ENCODE measurements around the gene CENPT.
A peak's percentile ranks its signal among the peaks of the same experiment; 100 is the strongest.
"Not testable (repeated sequence)": the region's sequence is repeated elsewhere in the genome, so short reads cannot be mapped to it uniquely, and the experiment has no call there.

Gene CENPT

DNA sequence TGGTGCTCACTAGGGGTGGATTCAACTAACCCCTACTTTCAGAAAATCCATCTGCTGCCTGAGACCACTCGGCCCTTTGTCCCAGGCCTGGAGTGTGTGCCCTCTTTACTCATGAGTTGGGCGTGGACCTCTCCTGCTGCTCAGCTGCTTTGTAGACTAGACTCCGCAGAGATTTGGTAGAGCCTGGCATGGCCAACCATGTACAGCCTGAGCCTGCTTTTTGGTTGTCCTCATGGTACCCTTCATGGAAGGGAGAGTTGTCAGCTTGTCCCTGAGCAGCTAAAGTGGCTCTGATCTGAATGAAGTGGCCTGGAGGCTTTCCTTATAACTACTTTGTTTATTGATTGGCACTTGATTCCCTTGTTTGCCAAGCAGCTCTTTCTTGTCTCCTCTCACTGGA is 26.9 kb upstream of the CENPT start:
- no peak for DNase-seq

DNA sequence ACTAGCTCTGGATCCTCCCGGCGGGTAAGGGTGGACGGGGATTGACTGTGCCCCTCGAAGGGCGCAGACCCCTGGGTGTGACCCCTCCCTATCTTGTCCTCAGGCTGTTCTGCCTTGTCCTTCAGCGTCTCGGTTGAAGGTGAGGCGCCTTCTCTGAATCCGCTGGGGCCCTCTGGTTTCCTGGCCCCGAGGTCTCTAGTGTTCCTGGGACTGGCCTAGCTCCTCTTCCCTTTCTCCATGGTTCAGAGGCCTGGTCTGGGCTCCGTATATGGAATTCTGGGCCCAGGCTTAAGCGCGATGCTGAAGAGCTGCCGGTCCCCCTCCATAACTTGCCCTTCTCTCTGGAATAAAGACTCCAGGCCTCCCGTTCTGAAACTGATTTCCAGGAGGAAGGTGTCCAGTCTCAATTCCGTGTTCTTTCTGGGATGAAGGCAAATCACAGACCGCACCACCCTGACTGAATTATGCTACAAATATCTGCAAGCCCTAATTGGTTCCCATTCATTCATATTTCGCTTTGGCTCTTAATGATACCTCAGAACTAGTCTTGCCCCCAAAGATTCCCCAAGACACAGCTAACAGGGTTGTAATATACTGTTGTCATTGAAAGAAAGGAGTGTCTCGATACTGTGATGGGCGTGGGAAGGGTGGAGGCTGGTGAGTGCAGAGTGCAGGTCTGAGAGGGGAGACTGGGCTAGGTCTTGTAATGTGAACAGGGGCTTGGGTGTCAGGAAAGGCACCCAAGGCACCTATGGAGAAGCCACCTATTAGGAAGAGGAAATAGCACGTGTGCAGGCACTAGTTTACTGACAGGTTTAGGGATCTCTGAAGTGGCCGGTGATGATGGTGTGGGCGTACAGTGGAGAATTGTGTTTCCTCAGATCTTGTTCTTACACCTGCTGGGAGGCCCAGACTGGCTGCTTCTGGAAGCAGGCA is 26.2 kb upstream of the CENPT start:
- no peak for DNase-seq

GRCh38 chr16:67872631-67873434 is 25.3 kb upstream of the CENPT start, which contains the start of gene EDC4:
TSS of gene EDC4 (plus strand) at chr16:67873052. CDS start at chr16:67873262, 210 bp downstream.
- DNase-seq, result peak; percentile 77 to 80

- DNase-seq, result no peak
These were observed 24.7 kb upstream of the CENPT start for GRCh38 chr16:67872131-67872630.

DNA sequence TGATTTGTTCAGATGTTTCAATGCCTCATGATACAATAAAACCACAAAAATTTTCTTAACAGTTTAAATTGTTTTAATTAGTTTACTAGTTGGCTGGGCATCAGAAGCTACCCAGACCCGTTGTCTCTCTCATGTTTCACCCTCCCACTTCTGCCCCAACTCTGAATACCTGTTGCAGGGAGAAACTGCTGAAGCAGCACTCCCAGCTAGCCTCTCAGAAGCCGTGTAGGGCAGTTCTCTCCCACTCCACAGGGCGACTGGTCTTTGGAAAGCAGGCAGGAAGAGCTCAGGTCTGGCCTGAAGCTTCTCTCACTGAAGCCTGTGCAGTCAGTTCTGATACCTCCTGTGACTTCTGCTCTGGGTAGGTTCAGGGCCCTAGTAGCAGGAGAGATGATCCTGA is 23.8 kb upstream of the CENPT start:
- DNase-seq, result no peak

DNA sequence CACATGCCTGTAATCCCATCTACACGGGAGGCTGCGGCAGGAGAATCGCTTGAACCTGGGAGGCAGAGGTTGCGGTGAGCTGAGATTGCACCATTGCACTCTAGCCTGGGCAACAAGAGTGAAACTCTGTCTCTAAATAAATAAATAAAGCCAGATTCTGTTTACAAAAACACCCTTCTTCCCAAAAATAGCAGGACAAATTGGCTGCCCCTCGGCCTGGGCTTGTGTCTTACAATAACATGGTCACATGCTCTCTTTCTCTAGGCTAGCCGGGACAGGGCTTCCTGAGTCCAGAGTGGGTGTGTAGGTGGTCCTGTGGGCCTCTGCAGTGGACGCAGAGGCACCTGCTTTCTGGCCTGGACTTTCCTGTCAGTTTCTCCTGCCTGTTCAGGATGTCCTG is 22.2 kb upstream of the CENPT start:
- no peak for DNase-seq

DNA sequence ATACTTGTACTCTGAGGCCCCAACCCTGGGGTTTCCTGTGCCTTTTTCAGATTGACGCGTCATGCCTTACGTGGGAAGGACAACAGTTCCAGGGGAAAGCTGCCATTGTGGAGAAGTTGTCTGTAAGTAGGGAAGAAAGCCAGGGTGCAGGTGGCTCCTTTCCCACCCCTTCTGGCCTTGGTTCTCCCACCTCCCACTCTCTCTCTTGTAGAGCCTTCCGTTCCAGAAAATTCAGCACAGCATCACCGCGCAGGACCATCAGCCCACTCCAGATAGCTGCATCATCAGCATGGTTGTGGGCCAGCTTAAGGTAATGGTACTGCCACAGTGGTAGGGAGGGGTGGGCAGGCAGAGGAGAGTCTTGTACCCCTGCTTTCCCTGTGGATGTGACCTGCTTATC is 20.8 kb upstream of the CENPT start:
- no peak for DNase-seq

DNA sequence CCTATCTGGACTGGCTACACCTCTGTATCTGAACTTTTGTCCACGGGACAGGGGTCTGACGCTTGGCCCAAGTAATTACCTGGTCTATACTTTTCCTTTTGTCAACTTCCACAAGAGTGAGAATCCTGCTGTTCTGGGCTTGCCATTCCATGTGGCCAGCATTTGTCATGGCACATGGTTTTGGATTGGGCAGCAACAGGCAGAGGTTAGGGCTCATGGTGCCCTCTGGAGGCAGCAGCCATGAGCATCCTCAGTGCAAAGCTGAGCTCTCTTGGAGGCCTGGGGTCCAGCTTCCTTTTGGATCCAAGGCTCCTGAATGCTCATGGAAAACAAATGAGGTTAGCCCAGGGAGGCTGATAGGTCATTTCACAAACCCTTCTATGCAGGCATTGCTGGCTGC is 17.8 kb upstream of the CENPT start:
- DNase-seq, result no peak

DNA sequence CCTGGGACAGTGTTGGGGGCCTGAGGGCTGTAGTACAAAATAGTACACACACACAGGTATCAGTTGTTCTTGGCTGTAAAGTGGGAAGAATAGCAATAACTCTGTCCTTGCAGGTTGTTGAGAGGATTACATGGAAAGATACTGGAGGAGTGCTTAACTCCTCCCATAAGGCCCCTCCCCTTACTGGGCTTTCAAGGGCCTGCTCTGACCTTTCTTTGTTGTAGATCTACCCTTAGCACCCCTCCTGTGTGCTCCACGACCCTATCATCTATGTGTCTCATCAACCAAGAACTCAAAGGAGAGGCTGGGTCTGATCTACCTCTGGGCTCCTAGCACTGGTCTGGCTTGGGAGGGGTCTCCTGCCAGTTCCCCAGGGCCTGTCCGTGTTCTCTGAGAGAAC is 17.1 kb upstream of the CENPT start:
- no peak for DNase-seq

GRCh38 chr16:67864044-67864443 is 16.6 kb upstream of the CENPT start:
- DNase-seq, result not testable (repeated sequence)

DNA sequence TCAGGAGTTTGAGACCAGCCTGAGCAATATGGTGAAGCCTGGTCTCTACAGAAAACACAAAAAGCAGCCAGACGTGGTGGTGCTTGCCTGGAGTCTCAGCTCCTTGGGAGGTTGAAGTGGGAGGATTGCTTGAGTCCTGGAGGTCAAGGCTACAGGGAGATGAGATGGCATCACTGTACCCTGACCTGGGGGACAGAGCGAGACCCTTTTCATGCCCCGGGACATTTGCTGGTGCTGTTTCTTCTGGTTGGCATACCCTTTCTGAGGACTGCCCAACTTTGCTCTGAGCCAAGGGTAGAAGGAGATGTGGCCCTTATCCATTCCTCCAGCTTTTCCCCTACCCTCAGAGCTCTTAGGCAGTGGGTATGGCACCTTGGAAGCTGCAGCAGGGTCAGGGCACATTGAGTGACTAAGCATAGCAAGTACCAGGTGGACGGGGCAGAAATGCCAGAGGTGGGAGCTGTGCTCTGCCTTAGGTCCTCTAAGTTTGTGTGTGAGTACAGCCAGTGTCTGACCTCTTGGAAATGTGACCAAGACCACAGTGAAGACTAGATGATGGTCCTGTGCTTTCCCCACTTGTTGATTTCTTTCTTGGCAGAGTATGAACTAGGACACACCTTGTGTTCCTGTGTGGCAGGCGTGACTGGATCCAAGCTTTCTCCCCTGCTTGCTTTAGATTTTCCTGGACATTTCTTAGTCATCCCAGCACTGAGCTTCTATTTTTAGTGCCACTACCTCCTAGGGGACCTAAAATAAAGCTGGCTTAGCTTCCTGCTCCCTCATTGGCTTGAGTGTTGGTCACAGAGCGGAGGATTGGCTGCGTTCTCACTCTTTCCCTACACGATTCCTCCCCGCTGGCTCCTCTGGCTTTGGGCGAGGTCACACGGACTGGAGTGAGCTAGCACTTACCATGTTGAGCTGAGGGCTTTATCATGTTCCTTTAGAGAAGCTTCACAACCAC is 15.4 kb upstream of the CENPT start:
- DNase-seq, result no peak

DNA sequence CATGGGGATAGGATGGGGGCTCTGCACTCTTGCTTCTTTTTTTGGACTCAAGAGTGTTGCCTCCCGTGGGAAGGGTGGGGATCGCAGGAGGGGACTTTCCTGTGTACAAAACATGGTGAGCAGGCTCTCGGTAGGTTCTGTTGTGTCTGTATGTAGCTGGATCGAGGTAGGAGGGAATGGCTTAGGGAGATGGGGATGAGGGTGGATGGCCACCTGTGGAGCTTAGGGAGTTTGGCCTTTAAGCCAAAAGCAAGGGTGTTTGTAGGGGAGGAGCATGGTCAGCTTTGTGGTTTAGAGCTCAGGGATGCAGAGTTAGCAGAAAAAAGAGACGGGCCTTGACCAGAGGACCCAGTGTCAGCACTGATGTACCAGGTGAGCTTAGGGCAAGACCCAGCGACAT is 14.4 kb upstream of the CENPT start:
- DNase-seq, result no peak

DNA sequence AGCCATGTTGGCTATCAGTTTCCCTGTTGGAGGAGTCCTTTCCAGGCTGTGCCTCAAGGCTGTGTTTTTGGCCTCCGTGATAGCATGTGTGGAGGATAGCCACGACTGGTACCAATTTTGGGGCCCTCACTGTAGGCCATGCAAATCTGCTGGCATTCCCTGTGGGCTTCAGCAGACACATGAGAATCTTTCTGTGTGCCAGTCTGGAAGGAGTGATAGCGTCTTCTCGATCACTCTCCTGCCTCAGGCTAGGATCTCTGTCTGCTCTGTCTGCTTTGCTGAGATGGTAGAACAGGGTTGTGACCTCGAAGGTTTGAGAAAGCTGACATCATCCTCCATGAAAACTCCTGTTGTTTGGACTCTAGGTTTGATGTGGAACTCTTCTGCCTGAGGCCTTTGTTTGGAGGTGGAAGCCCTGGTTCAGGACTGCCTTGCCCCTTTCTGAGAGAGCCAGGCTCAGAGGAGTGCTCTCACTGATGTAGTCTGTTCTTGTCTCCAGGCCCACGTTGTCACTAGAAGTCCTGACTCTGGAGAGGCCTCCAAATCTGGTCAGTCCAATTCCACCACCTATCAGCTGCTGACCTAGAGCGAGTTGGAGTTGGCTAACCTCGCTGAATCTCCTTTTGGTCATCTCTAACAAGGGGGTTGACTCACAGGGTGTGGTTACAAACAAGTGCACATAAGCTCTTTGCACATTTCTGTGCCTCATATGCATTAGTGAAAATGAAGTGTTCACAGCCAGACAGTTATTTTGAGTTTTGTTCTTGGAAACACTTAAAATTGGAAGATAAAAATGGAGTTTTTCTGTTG is 13.3 kb upstream of the CENPT start:
- DNase-seq, result no peak

DNA sequence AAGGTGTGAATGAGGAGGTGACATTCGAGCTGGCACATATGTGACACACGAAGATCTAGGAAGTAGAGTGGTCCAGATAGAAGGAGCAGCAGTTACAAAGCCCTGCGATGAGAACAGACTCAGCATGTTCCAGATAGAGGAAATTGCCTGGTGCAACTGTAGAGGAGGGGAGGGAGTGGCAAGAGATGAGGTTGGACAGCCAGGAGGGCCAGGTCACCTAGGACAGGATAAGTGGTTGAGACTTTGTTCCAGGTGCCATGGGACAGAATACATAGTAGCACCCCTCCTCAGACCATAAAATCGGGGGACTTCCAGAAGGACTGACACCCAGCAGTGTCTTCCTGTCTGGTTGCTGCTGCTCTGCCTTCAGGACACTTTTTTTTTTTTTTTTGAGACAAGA is 11.0 kb upstream of the CENPT start:
- DNase-seq, result no peak

DNA sequence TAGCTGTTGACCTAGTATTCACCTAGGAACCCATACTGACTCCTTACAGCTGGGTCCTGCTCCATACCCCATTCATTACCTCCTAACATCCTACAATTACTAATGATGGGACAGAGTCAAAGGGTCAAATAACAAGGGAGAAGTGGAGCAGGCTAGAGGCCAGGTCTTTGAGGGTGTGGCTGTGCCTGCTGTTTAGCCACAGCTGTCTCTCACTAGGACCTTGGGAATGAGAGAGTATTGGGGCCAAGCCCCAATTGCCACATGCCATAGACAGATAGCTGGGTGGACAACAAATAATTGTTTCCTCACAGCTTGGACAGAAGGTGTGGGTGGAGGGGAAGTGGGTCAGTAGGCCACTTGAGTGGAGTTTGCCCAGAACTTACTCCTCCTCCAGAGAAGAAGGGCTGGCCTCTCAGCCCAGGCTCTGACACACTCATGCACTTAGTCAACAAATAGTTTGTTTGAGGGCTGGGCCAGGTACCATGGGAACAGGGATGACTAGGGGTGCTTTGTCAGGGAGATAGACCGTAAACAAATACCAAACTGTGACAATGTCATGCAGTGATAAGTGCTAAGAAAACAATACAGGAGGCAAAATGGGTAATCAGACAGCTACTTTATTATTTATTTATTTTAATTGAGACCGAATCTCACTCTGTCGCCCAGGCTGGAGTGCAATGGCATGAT is 10.2 kb upstream of the CENPT start:
- peak in 1 of 2 experiments; percentile 36 for DNase-seq

GRCh38 chr16:67856927-67857546 is 9.5 kb upstream of the CENPT start:
- DNase-seq, result no peak

DNA sequence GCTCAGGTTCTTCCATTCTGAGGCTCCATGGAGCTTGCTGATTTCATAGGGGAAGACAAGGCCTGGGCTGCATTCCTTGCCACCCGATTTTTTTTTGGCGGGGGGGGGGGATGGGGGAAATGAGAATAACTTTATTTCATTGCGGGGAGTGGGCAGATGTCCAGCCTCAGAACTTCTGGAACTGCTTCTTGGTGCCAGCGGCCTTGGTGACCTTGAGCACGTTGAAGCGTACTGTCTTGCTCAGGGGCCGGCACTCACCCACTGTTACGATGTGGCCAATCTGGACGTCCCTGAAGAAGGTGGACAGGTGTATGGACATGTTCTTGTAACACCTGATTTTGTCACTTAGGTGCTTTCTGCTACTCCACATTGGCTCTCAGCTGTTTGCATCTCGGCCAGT is 8.3 kb upstream of the CENPT start:
- no peak for DNase-seq

DNA sequence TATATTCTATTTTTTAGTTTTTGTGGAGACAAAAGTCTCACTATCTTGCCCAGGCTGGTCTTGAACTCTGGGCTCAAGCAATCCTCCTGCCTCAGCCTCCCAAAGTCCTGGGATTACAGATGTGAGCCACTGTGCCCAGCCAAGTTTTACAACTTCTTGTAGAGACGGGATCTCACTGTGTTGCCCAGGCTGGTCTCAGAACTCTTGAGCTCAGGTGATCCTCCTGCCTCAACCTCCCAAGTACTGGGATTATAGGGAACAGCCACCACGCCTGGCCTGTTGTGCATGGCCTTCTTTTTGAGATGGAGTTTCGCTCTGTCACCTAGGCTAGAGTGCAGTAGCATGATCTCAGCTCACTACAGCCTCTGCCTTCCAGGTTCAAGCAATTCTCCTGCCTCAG is 6.2 kb upstream of the CENPT start:
- DNase-seq, result no peak

DNA sequence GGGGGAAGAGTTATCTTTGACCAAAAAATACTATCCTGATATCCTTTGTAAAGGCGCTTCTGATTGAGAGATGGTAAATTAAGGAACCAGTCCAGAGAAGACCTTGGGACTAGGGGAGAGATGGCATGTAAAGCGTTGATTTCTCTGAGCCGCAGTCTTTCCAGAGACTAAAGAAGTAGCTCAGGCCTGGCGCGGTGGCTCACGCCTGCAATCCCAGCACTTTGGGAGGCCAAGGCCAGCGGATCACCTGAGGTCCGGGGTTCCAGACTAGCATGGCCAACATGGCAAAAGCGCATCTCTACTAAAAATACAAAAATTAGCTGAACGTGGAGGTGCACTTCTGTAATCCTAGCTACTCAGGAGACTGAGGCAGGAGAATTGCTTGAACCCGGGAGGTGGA is 625 bp upstream of the CENPT start:
- DNase-seq, result no peak

DNA sequence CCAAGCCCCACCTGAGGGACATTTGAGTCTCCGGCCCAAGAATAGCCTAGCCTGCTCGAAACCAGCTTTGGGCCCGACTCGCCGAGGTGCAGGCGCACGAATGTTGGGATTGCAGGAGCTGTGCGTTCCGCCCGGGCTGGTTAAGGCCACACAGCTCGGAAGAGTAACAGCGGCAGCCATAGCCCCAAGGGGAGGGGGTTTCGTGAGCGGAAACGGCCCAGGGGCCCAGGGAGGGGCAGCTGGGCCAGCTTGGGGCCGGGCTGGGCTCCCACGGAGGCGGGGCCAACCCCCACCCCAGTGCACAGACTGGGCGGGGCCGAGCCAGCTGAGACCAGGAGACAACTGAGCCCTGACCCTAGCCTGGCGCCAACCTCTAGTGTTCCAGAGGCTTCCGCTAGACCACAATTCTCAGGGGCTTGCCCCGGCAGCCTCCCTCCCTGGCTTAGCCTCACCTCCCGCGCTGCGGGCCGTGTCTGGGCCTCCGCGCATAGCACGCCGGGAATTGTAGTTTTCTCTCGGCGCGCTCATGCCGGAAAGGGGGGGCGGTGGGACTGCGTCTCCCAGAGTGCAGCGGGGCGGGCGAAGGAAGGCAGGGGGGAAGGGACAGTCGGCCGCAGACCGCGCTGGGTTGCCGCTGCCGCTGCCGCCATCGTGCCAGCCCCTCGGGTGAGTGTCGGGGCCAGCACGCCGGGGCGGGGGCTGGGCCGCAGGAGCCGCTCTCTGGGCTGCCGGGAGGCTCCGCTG is 1.0 kb downstream of the CENPT start, which contains the start of gene NUTF2:
Gene NUTF2 (plus strand): TSS at position 614 of the 744 bp plus-strand sequence. CDS start 18,198 bp downstream, outside the sequence.
- peak; percentile 94 for DNase-seq
